Hippocampal formation (tissue), 2 donors: ENCODE data around the gene CPLX4.
"Not testable (repeated sequence)": the region's sequence is repeated elsewhere in the genome, so short reads cannot be mapped to it uniquely, and the experiment has no call there.

Source experiments
- DNase-seq, 2 donors: peaks; one replicate each; lab custom pipeline; 2025; lab: John Stamatoyannopoulos, UW

The CPLX4 gene

GRCh38 chr18:59269563-59270119 is 48.8 kb downstream of the CPLX4 start:
- DNase-seq: no peak

GRCh38 chr18:59268721-59269562 is 49.5 kb downstream of the CPLX4 start:
- DNase-seq: no peak

GRCh38 chr18:59268127-59268720 is 50.2 kb downstream of the CPLX4 start:
- DNase-seq: no peak

- no peak for DNase-seq
Observed at GRCh38 chr18:59267503-59268126, 50.8 kb downstream of the CPLX4 start.

- no peak for DNase-seq
Observed at GRCh38 chr18:59266886-59267502, 51.5 kb downstream of the CPLX4 start.

GRCh38 chr18:59266459-59266858 is 52.0 kb downstream of the CPLX4 start:
- no peak for DNase-seq

- DNase-seq: no peak
Observed at GRCh38 chr18:59265974-59266369, 52.5 kb downstream of the CPLX4 start.

GRCh38 chr18:59265246-59265973 is 53.0 kb downstream of the CPLX4 start:
- no peak for DNase-seq

- DNase-seq: no peak
Observed at GRCh38 chr18:59264651-59265245, 53.7 kb downstream of the CPLX4 start.

- no peak for DNase-seq
Observed at GRCh38 chr18:59264121-59264571, 54.3 kb downstream of the CPLX4 start.

GRCh38 chr18:59263661-59264060 is 54.8 kb downstream of the CPLX4 start:
- no peak for DNase-seq

GRCh38 chr18:59262243-59262642 is 56.2 kb downstream of the CPLX4 start:
- DNase-seq: not testable (repeated sequence)

GRCh38 chr18:59261842-59262241 is 56.6 kb downstream of the CPLX4 start:
- not testable (repeated sequence) for DNase-seq

GRCh38 chr18:59255491-59255890 is 63.0 kb downstream of the CPLX4 start:
- not testable (repeated sequence) for DNase-seq

- DNase-seq: peak; percentile 37 to 69
Observed at GRCh38 chr18:59249199-59249774, 69.2 kb downstream of the CPLX4 start.

GRCh38 chr18:59246796-59247195 is 71.7 kb downstream of the CPLX4 start:
- DNase-seq: no peak
